ENCODE data around the gene SYNE1. TPM values are rescaled to one million over a fixed set of nuclear protein-coding genes. Genes with fewer than 3 reads are reported as not detected.

The SYNE1 gene
- total RNA-seq, 1 experiment from 2014 or later, result 27.3 TPM

GRCh38 chr6:152204591-152204990 is 432.6 kb downstream of the SYNE1 start:
- Histone ChIP-seq H3K27me3 (no peaks in the 10 kb centered on the region), H3K9me3 (replicated peaks) (no peaks in the 10 kb centered on the region), H3K4me1 (no peaks in the 10 kb centered on the region), H3K4me3 (no peak overlapping the region), H3K27ac (no peak overlapping the region), H3K36me3 (peaks cover 19% of the 10 kb centered on the region)
- no peak for DNase-seq

- Histone ChIP-seq H3K36me3 (peaks cover 17% of the 10 kb centered on the region), H3K9me3 (replicated peaks) (no peaks in the 10 kb centered on the region), H3K4me3 (no peak overlapping the region), H3K27ac (no peak overlapping the region), H3K4me1 (no peaks in the 10 kb centered on the region), H3K27me3 (no peaks in the 10 kb centered on the region)
- no peak for DNase-seq
Observed at GRCh38 chr6:152201120-152201519, 436.0 kb downstream of the SYNE1 start.

- no peaks in the 10 kb centered on the region for H3K9me3 ChIP-seq (replicated peaks)
- no peak for DNase-seq
- no peaks in the 10 kb centered on the region for H3K4me1 ChIP-seq
- peaks cover 7% of the 10 kb centered on the region; the same call in 1 of the 2 replicates for H3K36me3 ChIP-seq
- no peaks in the 10 kb centered on the region for H3K27me3 ChIP-seq
- H3K27ac ChIP-seq, result no peak overlapping the region
- no peak overlapping the region for H3K4me3 ChIP-seq
Observed at GRCh38 chr6:152195896-152196295, 441.3 kb downstream of the SYNE1 start.

- Histone ChIP-seq H3K36me3 (peaks cover 2% of the 10 kb centered on the region; the same call in 1 of the 2 replicates), H3K27me3 (no peaks in the 10 kb centered on the region), H3K4me3 (no peak overlapping the region), H3K9me3 (replicated peaks) (no peaks in the 10 kb centered on the region), H3K4me1 (no peaks in the 10 kb centered on the region), H3K27ac (no peak overlapping the region)
- DNase-seq, result no peak
Observed at GRCh38 chr6:152189736-152190135, 447.4 kb downstream of the SYNE1 start.

GRCh38 chr6:152188011-152188410 is 449.2 kb downstream of the SYNE1 start:
- Histone ChIP-seq H3K9me3 (replicated peaks) (no peaks in the 10 kb centered on the region), H3K4me1 (no peaks in the 10 kb centered on the region), H3K27ac (no peak overlapping the region), H3K36me3 (peaks cover 2% of the 10 kb centered on the region; the same call in 1 of the 2 replicates), H3K27me3 (no peaks in the 10 kb centered on the region), H3K4me3 (no peak overlapping the region)
- no peak for DNase-seq

GRCh38 chr6:152186840-152187239 is 450.3 kb downstream of the SYNE1 start:
- no peak for DNase-seq

GRCh38 chr6:152184917-152185574 is 452.1 kb downstream of the SYNE1 start:
- Histone ChIP-seq H3K27me3 (no peaks in the 10 kb centered on the region), H3K27ac (no peak overlapping the region), H3K9me3 (replicated peaks) (no peaks in the 10 kb centered on the region), H3K4me3 (no peak overlapping the region), H3K36me3 (peaks cover 2% of the 10 kb centered on the region), H3K4me1 (no peaks in the 10 kb centered on the region)
- no peak for DNase-seq

More at GRCh38 chr6:152186840-152187239, 450.3 kb downstream of the SYNE1 start:
- H3K4me1 ChIP-seq, result no peaks in the 10 kb centered on the region
- H3K36me3 ChIP-seq, result peaks cover 2% of the 10 kb centered on the region; the same call in 1 of the 2 replicates
- no peak overlapping the region for H3K4me3 ChIP-seq
- H3K9me3 ChIP-seq (replicated peaks), result no peaks in the 10 kb centered on the region
- no peak overlapping the region for H3K27ac ChIP-seq
- H3K27me3 ChIP-seq, result no peaks in the 10 kb centered on the region

- Histone ChIP-seq H3K27ac (no peak overlapping the region), H3K4me3 (no peak overlapping the region), H3K4me1 (no peaks in the 10 kb centered on the region), H3K27me3 (no peaks in the 10 kb centered on the region), H3K9me3 (replicated peaks) (no peaks in the 10 kb centered on the region), H3K36me3 (peaks cover 2% of the 10 kb centered on the region)
- DNase-seq, result no peak
Observed at GRCh38 chr6:152184573-152184916, 452.6 kb downstream of the SYNE1 start.

GRCh38 chr6:152180601-152181000 is 456.6 kb downstream of the SYNE1 start:
- no peak overlapping the region for H3K4me3 ChIP-seq
- no peaks in the 10 kb centered on the region for H3K9me3 ChIP-seq (replicated peaks)
- no peaks in the 10 kb centered on the region for H3K27me3 ChIP-seq
- no peak for DNase-seq
- no peak overlapping the region for H3K27ac ChIP-seq
- no peaks in the 10 kb centered on the region for H3K4me1 ChIP-seq
- peaks cover 2% of the 10 kb centered on the region; the same call in 1 of the 2 replicates for H3K36me3 ChIP-seq

- no peak overlapping the region for H3K4me3 ChIP-seq
- H3K4me1 ChIP-seq, result no peaks in the 10 kb centered on the region
- no peaks in the 10 kb centered on the region for H3K27me3 ChIP-seq
- no peak for DNase-seq
- peaks cover 6% of the 10 kb centered on the region; the same call in 1 of the 2 replicates for H3K36me3 ChIP-seq
- H3K9me3 ChIP-seq (replicated peaks), result no peaks in the 10 kb centered on the region
- H3K27ac ChIP-seq, result no peak overlapping the region
Observed at GRCh38 chr6:152176268-152176667, 460.9 kb downstream of the SYNE1 start.

- 0 out of 2 replicates have a peak, but pooled peaks cover 6% of the 10 kb centered on the region for H3K36me3 ChIP-seq
- H3K9me3 ChIP-seq (replicated peaks), result no peaks in the 10 kb centered on the region
- no peak overlapping the region for H3K4me3 ChIP-seq
- no peaks in the 10 kb centered on the region for H3K4me1 ChIP-seq
- H3K27me3 ChIP-seq, result no peaks in the 10 kb centered on the region
- DNase-seq, result no peak
- H3K27ac ChIP-seq, result no peak overlapping the region
Observed at GRCh38 chr6:152173957-152174356, 463.2 kb downstream of the SYNE1 start.

- Histone ChIP-seq H3K4me3 (no peak overlapping the region), H3K36me3 (0 out of 2 replicates have a peak, but pooled peaks cover 6% of the 10 kb centered on the region), H3K9me3 (replicated peaks) (no peaks in the 10 kb centered on the region), H3K4me1 (no peaks in the 10 kb centered on the region), H3K27ac (no peak overlapping the region), H3K27me3 (no peaks in the 10 kb centered on the region)
- no peak for DNase-seq
Observed at GRCh38 chr6:152173321-152173720, 463.8 kb downstream of the SYNE1 start.

- H3K4me3 ChIP-seq, result no peak overlapping the region
Observed at GRCh38 chr6:152170702-152171667, 466.2 kb downstream of the SYNE1 start.

GRCh38 chr6:152170313-152170701 is 466.9 kb downstream of the SYNE1 start:
- no peak for DNase-seq
- Histone ChIP-seq H3K9me3 (replicated peaks) (no peaks in the 10 kb centered on the region), H3K36me3 (0 out of 2 replicates have a peak, but pooled peaks cover 2% of the 10 kb centered on the region), H3K27me3 (no peaks in the 10 kb centered on the region), H3K4me3 (no peak overlapping the region), H3K27ac (no peak overlapping the region), H3K4me1 (no peaks in the 10 kb centered on the region)

More at GRCh38 chr6:152170702-152171667, 466.2 kb downstream of the SYNE1 start:
- Histone ChIP-seq H3K9me3 (replicated peaks) (no peaks in the 10 kb centered on the region), H3K27ac (no peak overlapping the region), H3K36me3 (0 out of 2 replicates have a peak, but pooled peaks cover 6% of the 10 kb centered on the region), H3K27me3 (no peaks in the 10 kb centered on the region), H3K4me1 (no peaks in the 10 kb centered on the region)
- DNase-seq, result no peak

Data from SJCRH30 (cell line).